K562 (cell line): ENCODE results near the gene NUP88. TPM values are rescaled to one million over a fixed set of nuclear protein-coding genes. Genes with fewer than 3 reads are reported as not detected.

Experiments
- CHD2 ChIP-seq: IDR thresholded peaks from 2 replicates; pipeline ENCODE4 v1.6.1; 2011; ENCODE audit warnings: low read depth, low read length
- HCFC1 ChIP-seq: IDR thresholded peaks from 2 replicates; pipeline ENCODE4 v1.6.1; 2012; ENCODE audit warnings: low read depth, low read length, improper control_type of control experiment
- MYC ChIP-seq, 2 experiments: fragments of 250-450 bp in 1 of 2; sonication (Bioruptor Pico) in 1 of 2; IDR thresholded peaks; 2 replicates each; pipeline versions ENCODE4 v1.5.1 to v1.6.1; 2012 to 2021; ENCODE audit warnings: low read depth in 2 of 2, borderline replicate concordance in 1 of 2, improper control_type of control experiment in 1 of 2, low read length in 1 of 2, mild to moderate bottlenecking in 1 of 2, moderate library complexity in 1 of 2
- NFIX ChIP-seq: fragments of 250-450 bp; sonication (Bioruptor Pico); IDR thresholded peaks from 2 replicates; pipeline ENCODE4 v1.4.0; 2020; ENCODE audit warnings: low read depth, mild to moderate bottlenecking, moderate library complexity
- POLR2AphosphoS5 ChIP-seq: IDR thresholded peaks from 2 replicates; pipeline ENCODE4 v1.6.1; 2011; ENCODE audit warnings: mild to moderate bottlenecking, low read depth, low read length, moderate library complexity; ENCODE audit not compliant: control insufficient read depth, insufficient read depth
- RBM25 ChIP-seq: fragments of 200-400 bp; formaldehyde crosslinking; IDR thresholded peaks from 2 replicates; pipeline ENCODE4 v1.6.1; 2018; ENCODE audit warnings: low read length, low read depth, moderate library complexity; ENCODE audit not compliant: severe bottlenecking
- RCOR1 ChIP-seq, 2 experiments: IDR thresholded peaks; 2 replicates each; pipeline ENCODE4 v1.6.1; 2012; ENCODE audit warnings: low read depth in 2 of 2, low read length in 2 of 2, borderline replicate concordance in 1 of 2, improper control_type of control experiment in 1 of 2
- ZNF133 ChIP-seq: fragments of 250-450 bp; sonication (Bioruptor Pico); IDR thresholded peaks from 2 replicates; pipeline ENCODE4 v1.4.0; 2020; ENCODE audit warnings: mild to moderate bottlenecking
- ZNF224 ChIP-seq: sonication (generic); formaldehyde crosslinking; IDR thresholded peaks from 2 replicates; pipeline ENCODE4 v1.8.0; 2022; ENCODE audit warnings: mild to moderate bottlenecking, missing genetic modification reagents
- ZNF561 ChIP-seq: fragments of 450-650 bp; formaldehyde crosslinking; conservative IDR thresholded peaks from 2 replicates; pipeline ENCODE4 v1.4.0; 2020; ENCODE audit warnings: mild to moderate bottlenecking, moderate library complexity
- ZNF668 ChIP-seq: fragments of 250-450 bp; sonication (Bioruptor Pico); IDR thresholded peaks from 2 replicates; pipeline ENCODE4 v1.8.0; 2022; ENCODE audit warnings: mild to moderate bottlenecking, inconsistent platforms
- polyA plus RNA-seq, 8 experiments: library from polyadenylated mRNA; depleted of rRNA in 4 of 8; stranded (reverse) in 5 of 8; unstranded in 3 of 8; fragments of >200 nt; fragmentation: Nextera tagmentation in 2 of 8; fragmentation: Illumina TruSeq in 1 of 8; extraction: Ambion mirVana in 2 of 8; extraction: Trizol in 1 of 8; gene quantifications; 2 replicates each; pipeline versions ENCODE4 v1.2.1 to v1.2.3, GENCODE V29; 2011 to 2014; ENCODE audit warnings: inconsistent platforms in 1 of 8, missing spikeins in 1 of 8
- total RNA-seq, 7 experiments: library from RNA; depleted of rRNA in 6 of 7; stranded (reverse); fragments of >200 nt in 6 of 7; fragmentation: Illumina TruSeq in 2 of 7; extraction: Trizol in 2 of 7; gene quantifications; 2 replicates each; pipeline versions ENCODE4 v1.2.1 to v1.2.3, GENCODE V29; 2011 to 2021; ENCODE audit warnings: low replicate concordance in 1 of 7
- TF ChIP-seq, protein P1 (sequence below): fragments of 250-450 bp; sonication (Bioruptor Pico); IDR thresholded peaks from 2 replicates; pipeline ENCODE4 v1.4.0; 2020
- TF ChIP-seq, protein P2 (sequence below): sonication (generic); formaldehyde crosslinking; IDR thresholded peaks from 2 replicates; pipeline ENCODE4 v1.8.1; 2023; ENCODE audit warnings: mild to moderate bottlenecking, missing genetic modification reagents
- TF ChIP-seq, protein P3 (sequence below): fragments of 250-450 bp; sonication (Bioruptor Pico); IDR thresholded peaks from 2 replicates; pipeline ENCODE4 v1.9.0; 2021; ENCODE audit warnings: mild to moderate bottlenecking, inconsistent platforms
- TF ChIP-seq, protein P4 (sequence below): fragments of 200-800 bp; sonication (Bioruptor generic); IDR thresholded peaks from 2 replicates; pipeline ENCODE4 v1.6.1; 2017; ENCODE audit warnings: missing genetic modification characterization, missing compliant biosample characterization

The NUP88 gene
- total and polyA plus RNA-seq, 9 of the 15 experiments (the other 6 are each of a cell fraction or from before 2014, with no cell fraction given): 59.9 to 160 (median 119) TPM

GRCh38 chr17:5419356-5419958 is at the start of gene NUP88 (continued):
- TF ChIP-seq, protein P1, sequence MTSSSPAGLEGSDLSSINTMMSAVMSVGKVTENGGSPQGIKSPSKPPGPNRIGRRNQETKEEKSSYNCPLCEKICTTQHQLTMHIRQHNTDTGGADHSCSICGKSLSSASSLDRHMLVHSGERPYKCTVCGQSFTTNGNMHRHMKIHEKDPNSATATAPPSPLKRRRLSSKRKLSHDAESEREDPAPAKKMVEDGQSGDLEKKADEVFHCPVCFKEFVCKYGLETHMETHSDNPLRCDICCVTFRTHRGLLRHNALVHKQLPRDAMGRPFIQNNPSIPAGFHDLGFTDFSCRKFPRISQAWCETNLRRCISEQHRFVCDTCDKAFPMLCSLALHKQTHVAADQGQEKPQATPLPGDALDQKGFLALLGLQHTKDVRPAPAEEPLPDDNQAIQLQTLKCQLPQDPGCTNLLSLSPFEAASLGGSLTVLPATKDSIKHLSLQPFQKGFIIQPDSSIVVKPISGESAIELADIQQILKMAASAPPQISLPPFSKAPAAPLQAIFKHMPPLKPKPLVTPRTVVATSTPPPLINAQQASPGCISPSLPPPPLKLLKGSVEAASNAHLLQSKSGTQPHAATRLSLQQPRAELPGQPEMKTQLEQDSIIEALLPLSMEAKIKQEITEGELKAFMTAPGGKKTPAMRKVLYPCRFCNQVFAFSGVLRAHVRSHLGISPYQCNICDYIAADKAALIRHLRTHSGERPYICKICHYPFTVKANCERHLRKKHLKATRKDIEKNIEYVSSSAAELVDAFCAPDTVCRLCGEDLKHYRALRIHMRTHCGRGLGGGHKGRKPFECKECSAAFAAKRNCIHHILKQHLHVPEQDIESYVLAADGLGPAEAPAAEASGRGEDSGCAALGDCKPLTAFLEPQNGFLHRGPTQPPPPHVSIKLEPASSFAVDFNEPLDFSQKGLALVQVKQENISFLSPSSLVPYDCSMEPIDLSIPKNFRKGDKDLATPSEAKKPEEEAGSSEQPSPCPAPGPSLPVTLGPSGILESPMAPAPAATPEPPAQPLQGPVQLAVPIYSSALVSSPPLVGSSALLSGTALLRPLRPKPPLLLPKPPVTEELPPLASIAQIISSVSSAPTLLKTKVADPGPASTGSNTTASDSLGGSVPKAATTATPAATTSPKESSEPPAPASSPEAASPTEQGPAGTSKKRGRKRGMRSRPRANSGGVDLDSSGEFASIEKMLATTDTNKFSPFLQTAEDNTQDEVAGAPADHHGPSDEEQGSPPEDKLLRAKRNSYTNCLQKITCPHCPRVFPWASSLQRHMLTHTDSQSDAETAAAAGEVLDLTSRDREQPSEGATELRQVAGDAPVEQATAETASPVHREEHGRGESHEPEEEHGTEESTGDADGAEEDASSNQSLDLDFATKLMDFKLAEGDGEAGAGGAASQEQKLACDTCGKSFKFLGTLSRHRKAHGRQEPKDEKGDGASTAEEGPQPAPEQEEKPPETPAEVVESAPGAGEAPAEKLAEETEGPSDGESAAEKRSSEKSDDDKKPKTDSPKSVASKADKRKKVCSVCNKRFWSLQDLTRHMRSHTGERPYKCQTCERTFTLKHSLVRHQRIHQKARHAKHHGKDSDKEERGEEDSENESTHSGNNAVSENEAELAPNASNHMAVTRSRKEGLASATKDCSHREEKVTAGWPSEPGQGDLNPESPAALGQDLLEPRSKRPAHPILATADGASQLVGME (CRISPR knock-in tag): no peak
- TF ChIP-seq RCOR1 (IDR thresholded peaks at IDR 0.05; ENCODE audit: borderline replicate concordance in 1 of 2, low read depth in 2 of 2, low read length in 2 of 2): no peak
- no peak for TF ChIP-seq ZNF561 (CRISPR knock-in tag)
- TF ChIP-seq CHD2: no peak
- TF ChIP-seq, protein P2, sequence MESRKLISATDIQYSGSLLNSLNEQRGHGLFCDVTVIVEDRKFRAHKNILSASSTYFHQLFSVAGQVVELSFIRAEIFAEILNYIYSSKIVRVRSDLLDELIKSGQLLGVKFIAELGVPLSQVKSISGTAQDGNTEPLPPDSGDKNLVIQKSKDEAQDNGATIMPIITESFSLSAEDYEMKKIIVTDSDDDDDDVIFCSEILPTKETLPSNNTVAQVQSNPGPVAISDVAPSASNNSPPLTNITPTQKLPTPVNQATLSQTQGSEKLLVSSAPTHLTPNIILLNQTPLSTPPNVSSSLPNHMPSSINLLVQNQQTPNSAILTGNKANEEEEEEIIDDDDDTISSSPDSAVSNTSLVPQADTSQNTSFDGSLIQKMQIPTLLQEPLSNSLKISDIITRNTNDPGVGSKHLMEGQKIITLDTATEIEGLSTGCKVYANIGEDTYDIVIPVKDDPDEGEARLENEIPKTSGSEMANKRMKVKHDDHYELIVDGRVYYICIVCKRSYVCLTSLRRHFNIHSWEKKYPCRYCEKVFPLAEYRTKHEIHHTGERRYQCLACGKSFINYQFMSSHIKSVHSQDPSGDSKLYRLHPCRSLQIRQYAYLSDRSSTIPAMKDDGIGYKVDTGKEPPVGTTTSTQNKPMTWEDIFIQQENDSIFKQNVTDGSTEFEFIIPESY (CRISPR knock-in tag): no peak
- TF ChIP-seq HCFC1: no peak
- TF ChIP-seq ZNF133 (CRISPR knock-in tag): no peak
- peak; percentile 65 for TF ChIP-seq RBM25
- TF ChIP-seq ZNF224 (CRISPR knock-in tag): no peak
- no peak; the same call in 1 of the 2 replicates for TF ChIP-seq MYC (IDR thresholded peaks at IDR 0.05; ENCODE audit: low read depth, low read length)
- no peak for TF ChIP-seq MYC (CRISPR knock-in tag; IDR thresholded peaks at IDR 0.05; ENCODE audit: borderline replicate concordance, low read depth)
- TF ChIP-seq POLR2AphosphoS5: peak; percentile 68; the same call in 1 of the 2 replicates
- TF ChIP-seq, protein P3, sequence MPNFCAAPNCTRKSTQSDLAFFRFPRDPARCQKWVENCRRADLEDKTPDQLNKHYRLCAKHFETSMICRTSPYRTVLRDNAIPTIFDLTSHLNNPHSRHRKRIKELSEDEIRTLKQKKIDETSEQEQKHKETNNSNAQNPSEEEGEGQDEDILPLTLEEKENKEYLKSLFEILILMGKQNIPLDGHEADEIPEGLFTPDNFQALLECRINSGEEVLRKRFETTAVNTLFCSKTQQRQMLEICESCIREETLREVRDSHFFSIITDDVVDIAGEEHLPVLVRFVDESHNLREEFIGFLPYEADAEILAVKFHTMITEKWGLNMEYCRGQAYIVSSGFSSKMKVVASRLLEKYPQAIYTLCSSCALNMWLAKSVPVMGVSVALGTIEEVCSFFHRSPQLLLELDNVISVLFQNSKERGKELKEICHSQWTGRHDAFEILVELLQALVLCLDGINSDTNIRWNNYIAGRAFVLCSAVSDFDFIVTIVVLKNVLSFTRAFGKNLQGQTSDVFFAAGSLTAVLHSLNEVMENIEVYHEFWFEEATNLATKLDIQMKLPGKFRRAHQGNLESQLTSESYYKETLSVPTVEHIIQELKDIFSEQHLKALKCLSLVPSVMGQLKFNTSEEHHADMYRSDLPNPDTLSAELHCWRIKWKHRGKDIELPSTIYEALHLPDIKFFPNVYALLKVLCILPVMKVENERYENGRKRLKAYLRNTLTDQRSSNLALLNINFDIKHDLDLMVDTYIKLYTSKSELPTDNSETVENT (CRISPR knock-in tag): peak; percentile 67; the same call in 1 of the 2 replicates
- TF ChIP-seq, protein P4, sequence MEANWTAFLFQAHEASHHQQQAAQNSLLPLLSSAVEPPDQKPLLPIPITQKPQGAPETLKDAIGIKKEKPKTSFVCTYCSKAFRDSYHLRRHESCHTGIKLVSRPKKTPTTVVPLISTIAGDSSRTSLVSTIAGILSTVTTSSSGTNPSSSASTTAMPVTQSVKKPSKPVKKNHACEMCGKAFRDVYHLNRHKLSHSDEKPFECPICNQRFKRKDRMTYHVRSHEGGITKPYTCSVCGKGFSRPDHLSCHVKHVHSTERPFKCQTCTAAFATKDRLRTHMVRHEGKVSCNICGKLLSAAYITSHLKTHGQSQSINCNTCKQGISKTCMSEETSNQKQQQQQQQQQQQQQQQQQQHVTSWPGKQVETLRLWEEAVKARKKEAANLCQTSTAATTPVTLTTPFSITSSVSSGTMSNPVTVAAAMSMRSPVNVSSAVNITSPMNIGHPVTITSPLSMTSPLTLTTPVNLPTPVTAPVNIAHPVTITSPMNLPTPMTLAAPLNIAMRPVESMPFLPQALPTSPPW: 0 out of 2 replicates have a peak, but pooled peaks have one; percentile 21
- no peak for TF ChIP-seq NFIX
- no peak for TF ChIP-seq ZNF668 (CRISPR knock-in tag)
